Neural progenitor cell (in vitro differentiated cells): Measurements from ENCODE around the gene S1PR3.

Source experiments
- EZH2 ChIP-seq: fragments of 200-600 bp; sonication (generic); IDR thresholded peaks from 2 replicates; pipeline ENCODE4 v1.6.1; 2017; ENCODE audit warnings: antibody characterized with exemption, mild to moderate bottlenecking, moderate library complexity
- TF ChIP-seq, protein P1 (sequence below): fragments of 200-600 bp; sonication (generic); IDR thresholded peaks from 2 replicates; pipeline ENCODE4 v1.5.1; 2017; ENCODE audit warnings: antibody characterized with exemption, mild to moderate bottlenecking

GRCh38 chr9:89026876-89027275 lies 35.6 kb downstream of the S1PR3 start:
- TF ChIP-seq, protein P1, sequence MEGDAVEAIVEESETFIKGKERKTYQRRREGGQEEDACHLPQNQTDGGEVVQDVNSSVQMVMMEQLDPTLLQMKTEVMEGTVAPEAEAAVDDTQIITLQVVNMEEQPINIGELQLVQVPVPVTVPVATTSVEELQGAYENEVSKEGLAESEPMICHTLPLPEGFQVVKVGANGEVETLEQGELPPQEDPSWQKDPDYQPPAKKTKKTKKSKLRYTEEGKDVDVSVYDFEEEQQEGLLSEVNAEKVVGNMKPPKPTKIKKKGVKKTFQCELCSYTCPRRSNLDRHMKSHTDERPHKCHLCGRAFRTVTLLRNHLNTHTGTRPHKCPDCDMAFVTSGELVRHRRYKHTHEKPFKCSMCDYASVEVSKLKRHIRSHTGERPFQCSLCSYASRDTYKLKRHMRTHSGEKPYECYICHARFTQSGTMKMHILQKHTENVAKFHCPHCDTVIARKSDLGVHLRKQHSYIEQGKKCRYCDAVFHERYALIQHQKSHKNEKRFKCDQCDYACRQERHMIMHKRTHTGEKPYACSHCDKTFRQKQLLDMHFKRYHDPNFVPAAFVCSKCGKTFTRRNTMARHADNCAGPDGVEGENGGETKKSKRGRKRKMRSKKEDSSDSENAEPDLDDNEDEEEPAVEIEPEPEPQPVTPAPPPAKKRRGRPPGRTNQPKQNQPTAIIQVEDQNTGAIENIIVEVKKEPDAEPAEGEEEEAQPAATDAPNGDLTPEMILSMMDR: no peak
- TF ChIP-seq EZH2: no peak
